Tibial nerve (tissue), 4 donors: ENCODE measurements around the gene GALNT12. TPM values are rescaled to one million over a fixed set of nuclear protein-coding genes. Genes with fewer than 3 reads are reported as not detected.

Source experiments
- DNase-seq, 2 donors: peaks; one replicate each; pipeline ENCODE4 v3.0.0-alpha.2; 2019; ENCODE audit warnings: low spot score in 2 of 2
- H3K27ac ChIP-seq, 4 donors: fragments of 200-600 bp; sonication (generic) in 3 of 4; one replicate each; pipeline ENCODE4 v1.5.1; 2017 to 2019; ENCODE audit warnings: mild to moderate bottlenecking in 1 of 4
- H3K27me3 ChIP-seq, 2 donors: fragments of 200-600 bp; sonication (generic) in 1 of 2; one replicate each; pipeline versions ENCODE4 v1.5.1 to v1.6.0; 2017 to 2019
- H3K36me3 ChIP-seq, 3 donors: fragments of 200-600 bp; sonication (generic); one replicate each; pipeline ENCODE4 v1.5.1; 2018 to 2019
- H3K4me1 ChIP-seq, 4 donors: fragments of 200-600 bp; sonication (generic) in 3 of 4; one replicate each; pipeline ENCODE4 v1.5.1; 2017 to 2019
- H3K4me3 ChIP-seq, 4 donors: fragments of 200-600 bp; sonication (generic) in 3 of 4; one replicate each; pipeline ENCODE4 v1.5.1; 2017 to 2019; ENCODE audit warnings: mild to moderate bottlenecking in 1 of 4, moderate library complexity in 1 of 4
- H3K9me3 ChIP-seq, 4 donors: fragments of 200-600 bp; sonication (generic) in 3 of 4; one replicate each; pipeline ENCODE4 v1.5.1; 2017 to 2019
- EP300 ChIP-seq, 2 donors: sonication (generic); formaldehyde crosslinking; IDR thresholded peaks; one replicate each; pipeline ENCODE4 v1.6.1; 2017; ENCODE audit warnings: antibody characterized with exemption in 2 of 2, mild to moderate bottlenecking in 1 of 2
- POLR2A ChIP-seq, 2 donors: fragments of 450-650 bp; IDR thresholded peaks; one replicate each; pipeline ENCODE4 v1.6.1; 2017; ENCODE audit warnings: antibody characterized with exemption in 2 of 2, mild to moderate bottlenecking in 2 of 2, moderate library complexity in 2 of 2
- WGBS, 2 donors: methylation state at CpG; one replicate each; pipeline ENCODE4 v1.1.5; 2018; 5-methylcytosine and 5-hydroxymethylcytosine counted together
- total RNA-seq, 4 donors: library from RNA; depleted of rRNA; stranded (reverse); fragments of >200 nt; gene quantifications; one replicate each; pipeline ENCODE4 v1.1.0, GENCODE V29; 2016
- TF ChIP-seq, protein P1 (sequence below), 5 experiments: fragments of 200-600 bp in 3 of 5; fragments of 450-650 bp in 2 of 5; sonication (generic) in 3 of 5; IDR thresholded peaks; one replicate each; pipeline ENCODE4 v1.5.1; 2016 to 2019; ENCODE audit warnings: antibody characterized with exemption in 5 of 5, mild to moderate bottlenecking in 3 of 5, moderate library complexity in 2 of 5

The GALNT12 gene
- total RNA-seq, 4 donors from 2014 or later, result 1.8 to 6.0 (median 3.5) TPM

DNA sequence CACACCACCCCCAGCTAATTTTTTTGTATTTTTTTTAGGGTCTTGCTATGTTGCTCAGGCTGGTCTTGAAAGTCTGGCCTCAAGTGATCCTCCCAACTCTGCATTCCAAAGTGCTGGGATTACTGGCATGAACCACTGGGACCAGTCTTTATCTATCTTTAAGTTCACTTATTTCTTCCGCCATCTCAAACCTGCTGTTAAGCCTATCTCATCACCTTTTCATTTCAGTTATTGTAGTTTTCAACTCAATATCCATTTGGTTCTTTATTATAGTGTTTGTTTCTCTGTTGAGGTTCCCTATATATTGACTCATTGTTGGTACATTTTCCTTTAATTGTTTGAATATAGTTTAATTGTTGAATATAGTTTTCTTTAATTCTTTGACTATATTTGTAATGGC is 48.1 kb downstream of the GALNT12 start:
- H3K27me3 ChIP-seq, result no peaks in the 10 kb centered on the region
- H3K4me3 ChIP-seq, result no peak overlapping the region
- no peaks in the 10 kb centered on the region for H3K9me3 ChIP-seq
- no peak for TF ChIP-seq EP300 (IDR thresholded peaks at IDR 0.05)
- TF ChIP-seq POLR2A (IDR thresholded peaks at IDR 0.05), result no peak
- TF ChIP-seq, protein P1, sequence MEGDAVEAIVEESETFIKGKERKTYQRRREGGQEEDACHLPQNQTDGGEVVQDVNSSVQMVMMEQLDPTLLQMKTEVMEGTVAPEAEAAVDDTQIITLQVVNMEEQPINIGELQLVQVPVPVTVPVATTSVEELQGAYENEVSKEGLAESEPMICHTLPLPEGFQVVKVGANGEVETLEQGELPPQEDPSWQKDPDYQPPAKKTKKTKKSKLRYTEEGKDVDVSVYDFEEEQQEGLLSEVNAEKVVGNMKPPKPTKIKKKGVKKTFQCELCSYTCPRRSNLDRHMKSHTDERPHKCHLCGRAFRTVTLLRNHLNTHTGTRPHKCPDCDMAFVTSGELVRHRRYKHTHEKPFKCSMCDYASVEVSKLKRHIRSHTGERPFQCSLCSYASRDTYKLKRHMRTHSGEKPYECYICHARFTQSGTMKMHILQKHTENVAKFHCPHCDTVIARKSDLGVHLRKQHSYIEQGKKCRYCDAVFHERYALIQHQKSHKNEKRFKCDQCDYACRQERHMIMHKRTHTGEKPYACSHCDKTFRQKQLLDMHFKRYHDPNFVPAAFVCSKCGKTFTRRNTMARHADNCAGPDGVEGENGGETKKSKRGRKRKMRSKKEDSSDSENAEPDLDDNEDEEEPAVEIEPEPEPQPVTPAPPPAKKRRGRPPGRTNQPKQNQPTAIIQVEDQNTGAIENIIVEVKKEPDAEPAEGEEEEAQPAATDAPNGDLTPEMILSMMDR (IDR thresholded peaks at IDR 0.05), result no peak
- DNase-seq, result no peak
- no peak overlapping the region for H3K27ac ChIP-seq
- 97 to 100% methylated on average over 1 of the region's 1 CpG for WGBS, 2 donors
- peaks cover 0 to 7% (median 0%) of the 10 kb centered on the region in 4 donors for H3K4me1 ChIP-seq
- no peaks in the 10 kb centered on the region for H3K36me3 ChIP-seq

GRCh38 chr9:98856982-98857381 is 49.5 kb downstream of the GALNT12 start:
- WGBS, 2 donors, result 60 to 63% methylated on average over 5 of the region's 5 CpGs
- H3K36me3 ChIP-seq, result no peaks in the 10 kb centered on the region
- TF ChIP-seq POLR2A (IDR thresholded peaks at IDR 0.05) (no peak), EP300 (IDR thresholded peaks at IDR 0.05) (no peak)
- TF ChIP-seq, protein P1 (IDR thresholded peaks at IDR 0.05), result no peak
- H3K4me3 ChIP-seq, result no peak overlapping the region
- no peaks in the 10 kb centered on the region for H3K9me3 ChIP-seq
- H3K27me3 ChIP-seq, result no peaks in the 10 kb centered on the region
- no peak overlapping the region for H3K27ac ChIP-seq
- H3K4me1 ChIP-seq, result peaks cover 0 to 21% (median 0%) of the 10 kb centered on the region in 4 donors
- DNase-seq, result no peak

DNA sequence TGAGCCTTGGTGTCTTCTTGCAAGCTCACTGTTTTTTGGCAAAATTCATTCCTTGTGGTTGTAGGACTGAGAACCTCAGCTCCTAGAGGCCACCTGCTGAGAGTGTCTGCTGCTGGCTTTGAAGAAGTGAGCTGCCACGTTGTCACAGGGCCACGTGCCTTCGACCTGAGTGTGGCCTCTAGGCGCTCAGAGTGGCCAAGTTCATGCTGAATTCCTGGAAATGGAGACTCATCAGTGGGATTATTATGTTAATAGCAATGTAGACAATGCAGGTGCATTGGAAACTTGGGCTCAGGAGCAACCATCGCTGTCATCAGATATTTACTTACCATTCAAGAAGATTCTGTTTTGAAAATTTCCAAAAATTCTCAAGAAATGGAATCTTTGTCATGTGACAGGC is 52.5 kb downstream of the GALNT12 start:
- Histone ChIP-seq H3K9me3 (no peaks in the 10 kb centered on the region), H3K27ac (no peak overlapping the region), H3K27me3 (no peaks in the 10 kb centered on the region), H3K36me3 (no peaks in the 10 kb centered on the region), H3K4me3 (no peak overlapping the region), H3K4me1 (peaks cover 0 to 46% (median 0%) of the 10 kb centered on the region in 4 donors)
- WGBS, 2 donors, result 76 to 89% methylated on average over 5 of the region's 5 CpGs
- TF ChIP-seq POLR2A (IDR thresholded peaks at IDR 0.05) (no peak), EP300 (IDR thresholded peaks at IDR 0.05) (no peak)
- TF ChIP-seq, protein P1 (IDR thresholded peaks at IDR 0.05), result no peak
- DNase-seq, result no peak

GRCh38 chr9:98860871-98861293 is 53.4 kb downstream of the GALNT12 start:
- peak; percentile 43 to 66 for DNase-seq
- peak overlapping the region in 1 of 4 donors; percentile 66 for H3K27ac ChIP-seq
- no peaks in the 10 kb centered on the region for H3K36me3 ChIP-seq
- WGBS, 2 donors, result 9 to 14% methylated on average over 5 of the region's 5 CpGs
- no peaks in the 10 kb centered on the region for H3K27me3 ChIP-seq
- no peaks in the 10 kb centered on the region for H3K9me3 ChIP-seq
- H3K4me1 ChIP-seq, result peaks cover 0 to 52% (median under 1%) of the 10 kb centered on the region in 4 donors
- no peak overlapping the region for H3K4me3 ChIP-seq
- TF ChIP-seq EP300 (IDR thresholded peaks at IDR 0.05) (peak in 1 of 2 donors; percentile 56), POLR2A (IDR thresholded peaks at IDR 0.05) (no peak)
- TF ChIP-seq, protein P1 (IDR thresholded peaks at IDR 0.05), result peak; percentile 13 to 72 (median 53)

DNA sequence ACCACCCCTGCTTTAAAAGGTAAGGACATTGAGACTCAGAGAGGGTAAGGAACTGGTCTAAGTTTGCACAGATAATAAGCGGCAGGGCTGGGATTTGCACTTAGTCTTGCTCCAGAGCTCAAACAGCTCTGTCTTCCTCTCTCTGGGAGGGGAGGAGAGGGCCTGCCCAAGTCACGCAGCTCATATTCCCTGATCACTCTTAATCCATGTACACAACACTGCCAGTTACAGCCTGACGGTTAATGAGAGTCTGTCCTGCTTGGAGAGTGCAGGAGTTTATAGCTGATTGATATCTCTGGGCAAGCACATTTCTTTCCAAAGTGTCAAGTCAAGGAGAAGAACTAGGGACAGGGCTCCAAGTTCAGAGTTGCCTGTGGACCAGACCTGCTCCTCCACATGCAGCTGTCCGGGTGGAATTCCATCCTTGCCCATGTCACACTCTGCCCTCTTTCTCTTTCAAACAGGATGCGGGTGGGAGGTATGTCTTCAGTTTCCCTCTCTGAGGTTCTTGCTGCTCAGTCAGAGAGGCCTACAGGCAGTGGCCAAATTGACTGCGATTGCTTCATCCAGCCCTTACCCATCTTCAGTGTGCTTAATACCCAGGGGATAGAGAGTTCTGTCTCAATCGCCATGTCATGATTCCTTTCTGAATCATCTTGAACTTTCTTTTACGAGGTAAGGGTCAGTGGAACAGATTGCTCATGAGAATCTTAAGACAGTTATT is 54.5 kb downstream of the GALNT12 start:
- WGBS, 2 donors, result 62 to 63% methylated on average over 8 of the region's 8 CpGs
- Histone ChIP-seq H3K4me1 (peaks cover 0 to 59% (median 7%) of the 10 kb centered on the region in 4 donors), H3K27me3 (no peaks in the 10 kb centered on the region), H3K9me3 (no peaks in the 10 kb centered on the region), H3K27ac (peak overlapping the region in 2 of 4 donors; percentile 38 to 66), H3K36me3 (no peaks in the 10 kb centered on the region), H3K4me3 (no peak overlapping the region)
- DNase-seq, result peak in 1 of 2 donors; percentile 64
- TF ChIP-seq, protein P1 (IDR thresholded peaks at IDR 0.05), result no peak
- peak; percentile 12 to 90 for TF ChIP-seq EP300 (IDR thresholded peaks at IDR 0.05)
